Measurements from ENCODE around the gene CDCA7L. TPM values are rescaled to one million over a fixed set of nuclear protein-coding genes. Genes with fewer than 3 reads are reported as not detected.
"Not testable (repeated sequence)": the region's sequence is repeated elsewhere in the genome, so short reads cannot be mapped to it uniquely, and the experiment has no call there.

The CDCA7L gene
- polyA plus RNA-seq, 3 donors, result 48.9 to 50.8 (median 49.4) TPM

DNA sequence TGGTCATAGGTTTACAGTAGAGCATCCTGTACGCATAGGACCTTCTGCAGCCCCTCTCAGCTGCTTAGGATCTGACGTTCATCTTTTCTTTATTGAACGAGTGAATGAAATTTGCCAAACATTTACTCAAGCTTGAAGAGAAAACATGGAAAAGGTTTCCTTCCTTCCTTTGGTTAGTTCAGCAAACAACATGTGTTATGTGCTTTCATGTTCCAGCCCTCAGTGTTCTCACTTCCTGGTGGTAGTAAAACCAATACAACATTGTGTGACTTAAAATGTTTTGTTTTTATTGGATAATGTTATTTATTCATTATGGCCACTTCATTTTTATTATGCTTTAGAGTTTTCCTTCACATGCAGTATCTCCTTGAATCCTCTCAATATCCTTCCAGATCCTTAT is 1.4 kb upstream of the CDCA7L start:
- DNase-seq, result no peak

DNA sequence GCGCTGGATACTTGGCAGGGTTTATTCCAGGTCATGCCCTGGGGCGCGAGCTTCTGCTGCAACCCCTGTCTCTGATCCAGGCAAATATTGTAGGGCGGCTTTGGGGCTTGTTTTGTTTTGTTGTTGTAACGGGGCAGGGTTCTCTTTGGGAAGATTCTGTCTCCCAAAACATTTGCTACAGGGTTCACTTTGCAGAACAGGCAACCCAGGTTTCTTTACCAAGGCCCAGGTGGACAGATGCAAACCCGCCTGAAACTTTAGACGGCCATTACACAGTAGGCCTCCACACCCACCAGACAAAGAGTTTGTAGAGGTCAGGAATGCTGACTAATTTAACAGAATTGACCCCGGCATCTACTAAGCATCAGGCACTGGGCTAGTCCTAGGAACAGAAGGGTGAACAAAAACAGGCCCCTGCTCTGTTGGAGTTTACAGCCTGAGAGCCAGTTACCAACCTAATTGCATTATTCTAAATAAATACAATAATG is 567 bp upstream of the CDCA7L start:
- DNase-seq, result no peak

DNA sequence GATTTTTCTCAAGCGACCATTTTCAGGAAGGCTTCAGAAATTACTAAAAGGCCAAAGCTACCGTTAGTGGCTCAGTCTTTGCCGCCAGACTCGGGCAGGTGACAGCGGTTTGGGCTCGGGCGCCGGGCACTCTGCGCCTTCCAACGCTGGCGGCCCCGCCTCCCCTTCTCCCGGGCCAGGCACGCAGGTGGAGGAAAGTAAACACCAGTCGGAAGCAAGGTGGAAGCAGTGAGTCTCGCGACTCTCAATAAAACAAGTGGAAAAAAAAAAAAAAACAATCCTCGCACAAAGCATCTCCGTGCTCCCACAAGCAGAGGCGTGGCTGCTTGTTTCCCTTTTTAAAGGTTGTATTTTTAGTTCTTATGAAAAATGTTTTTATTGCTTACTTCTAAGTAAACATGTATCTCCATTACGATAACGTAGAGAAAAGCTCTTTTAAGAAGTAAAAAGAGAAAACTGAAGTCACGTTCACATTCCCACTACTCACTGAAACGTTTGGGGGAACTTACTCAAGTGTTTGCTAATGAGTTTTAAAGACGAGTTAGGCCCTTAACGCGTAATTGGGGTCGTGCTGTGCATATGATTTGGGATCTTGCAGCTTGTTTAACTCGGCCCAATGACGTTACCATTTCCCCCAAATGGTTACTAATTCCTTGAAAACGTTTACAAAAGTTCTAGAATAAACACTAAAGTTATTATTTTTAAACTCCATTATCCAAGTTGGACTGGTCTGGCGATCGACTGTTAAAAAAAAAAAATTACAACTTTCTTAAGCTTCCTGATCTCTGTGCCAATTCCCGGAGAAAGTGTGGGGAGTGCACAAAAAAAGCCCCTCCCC is 864 bp downstream of the CDCA7L start:
- DNase-seq, result peak; percentile 58

DNA sequence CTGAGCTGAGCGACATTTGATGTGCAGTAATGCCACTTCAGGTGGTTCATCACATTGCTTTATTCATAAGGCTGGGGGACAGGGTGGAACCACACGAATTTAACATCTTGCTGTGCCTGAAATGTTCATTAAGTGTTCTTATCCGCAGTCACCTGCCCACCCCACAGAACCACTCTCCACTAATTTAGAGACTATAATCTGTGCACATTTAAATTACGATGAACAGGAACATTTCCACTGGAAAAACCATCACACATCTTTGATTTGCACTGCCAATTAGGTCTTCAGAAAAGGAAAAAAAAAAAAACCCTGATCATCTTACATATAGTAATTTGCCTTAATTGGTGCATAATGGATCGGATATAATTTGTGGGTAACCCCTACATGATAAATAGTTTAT is 2.3 kb downstream of the CDCA7L start:
- DNase-seq, result no peak

DNA sequence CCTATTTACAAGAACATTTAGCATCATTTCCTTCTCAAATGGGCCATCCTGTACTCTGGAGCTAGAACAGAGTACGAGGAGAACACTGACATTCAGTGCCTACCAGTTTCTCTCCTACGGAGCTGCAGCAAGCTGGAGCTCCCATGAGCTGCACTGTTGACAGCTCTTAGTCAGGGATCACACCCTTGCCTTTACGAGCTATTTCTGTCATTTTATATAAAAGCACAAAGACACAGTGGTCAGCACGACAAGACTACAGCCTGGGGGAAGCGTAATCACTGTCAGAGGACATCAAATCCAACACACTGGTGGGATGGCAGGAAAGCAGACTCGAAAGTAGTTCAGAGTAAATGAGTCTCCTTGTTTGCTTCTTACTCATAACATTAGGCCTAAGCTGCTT is 2.7 kb downstream of the CDCA7L start:
- DNase-seq, result no peak

DNA sequence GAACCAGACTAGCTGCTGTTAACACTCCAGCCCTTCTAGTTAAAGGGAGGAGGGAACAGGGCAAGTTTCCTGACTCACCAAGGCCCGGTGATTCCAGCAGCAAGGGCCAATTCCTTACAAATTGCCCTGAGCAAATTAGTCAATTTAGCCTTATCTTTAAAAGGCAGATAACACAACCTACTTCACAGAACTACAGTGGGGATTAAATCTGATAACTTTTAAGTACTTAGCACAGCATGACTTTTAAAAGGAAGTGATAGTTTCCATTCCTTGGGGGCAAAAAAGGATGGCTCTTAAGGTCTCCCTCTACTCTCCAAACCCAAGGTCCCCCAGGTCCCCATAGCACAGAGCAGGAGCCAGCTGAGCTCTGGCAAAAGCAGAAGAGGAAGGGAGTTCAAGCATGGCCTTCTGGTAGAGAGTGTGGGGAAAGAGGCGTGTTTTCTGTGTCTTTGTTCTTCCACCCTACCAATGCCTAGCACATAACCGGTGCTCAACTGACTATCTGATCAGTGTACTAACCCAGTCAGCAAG is 4.0 kb downstream of the CDCA7L start:
- DNase-seq, result no peak

DNA sequence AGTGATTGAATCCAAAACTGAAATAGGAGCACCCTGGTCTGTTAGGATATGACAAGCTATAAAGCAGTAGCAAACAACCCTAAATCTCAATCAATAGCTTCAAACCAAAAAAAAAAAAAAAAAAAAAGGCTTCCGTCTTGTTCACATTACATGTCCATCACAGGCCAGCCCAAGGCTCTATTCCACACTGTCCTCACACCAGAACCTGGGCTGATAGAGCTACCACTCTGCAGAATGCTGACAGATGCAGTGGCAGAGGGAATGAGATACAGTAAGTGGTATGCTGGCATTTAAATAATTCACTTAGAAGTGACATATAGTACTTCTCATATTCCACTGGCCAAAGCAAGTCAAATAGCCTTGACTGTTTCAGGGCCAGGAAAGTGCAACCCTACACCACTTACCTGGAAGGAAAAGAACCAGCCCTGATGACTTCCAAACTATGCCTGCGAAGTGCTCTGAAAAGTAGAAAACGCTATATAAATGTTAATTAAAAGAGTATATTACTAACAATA is 5.8 kb downstream of the CDCA7L start:
- no peak for DNase-seq

DNA sequence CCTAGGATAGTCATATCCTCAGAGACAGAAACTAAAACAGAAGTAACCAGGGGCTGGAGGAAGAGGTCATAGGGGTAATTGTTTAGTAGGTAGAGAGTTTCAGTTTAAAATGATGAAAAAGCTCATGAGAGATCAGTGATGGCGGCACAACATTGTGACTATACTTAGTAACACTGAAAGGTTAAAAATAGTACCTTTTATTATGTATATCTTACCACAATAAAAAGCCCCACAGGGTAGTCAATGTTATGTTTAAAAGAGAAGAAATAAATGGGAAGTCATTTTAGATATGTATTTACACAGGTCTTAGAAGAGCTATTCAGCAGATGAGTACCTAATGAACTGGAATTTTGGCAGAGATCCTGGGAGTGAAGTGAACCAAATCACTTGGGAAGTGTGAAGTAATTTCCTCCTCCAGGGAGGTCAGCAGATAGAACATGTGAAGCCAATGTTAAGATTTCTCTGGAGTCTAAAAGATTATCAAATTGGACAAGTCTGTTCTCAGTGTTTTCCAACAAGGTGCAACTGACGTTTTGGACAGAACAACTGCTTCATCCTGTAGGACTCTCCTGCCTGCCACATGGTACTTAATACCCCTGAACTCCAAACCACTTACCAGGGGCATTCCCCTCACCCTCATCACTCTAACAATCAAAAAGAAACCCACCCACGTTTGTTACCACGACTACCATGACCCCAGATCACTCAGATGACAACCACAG is 6.4 kb downstream of the CDCA7L start:
- DNase-seq, result no peak

DNA sequence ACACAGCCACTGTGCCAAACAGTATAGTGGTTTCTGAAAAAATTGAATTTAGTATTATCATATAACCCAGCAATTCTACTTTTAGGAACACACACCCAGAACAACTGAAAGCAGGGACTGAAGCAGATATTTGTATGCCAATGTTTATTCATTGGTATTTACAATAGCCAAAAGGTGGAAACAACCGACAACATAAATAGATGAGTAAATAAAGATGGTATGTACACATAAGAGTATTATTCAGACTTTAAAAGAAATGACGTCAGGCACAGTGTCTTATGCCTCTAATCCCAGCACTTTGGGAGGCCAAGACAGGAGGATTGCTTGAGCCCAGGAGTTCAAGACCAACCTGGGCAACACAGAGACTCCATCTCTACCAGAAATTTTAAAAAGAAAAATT is 7.2 kb downstream of the CDCA7L start:
- no peak for DNase-seq

DNA sequence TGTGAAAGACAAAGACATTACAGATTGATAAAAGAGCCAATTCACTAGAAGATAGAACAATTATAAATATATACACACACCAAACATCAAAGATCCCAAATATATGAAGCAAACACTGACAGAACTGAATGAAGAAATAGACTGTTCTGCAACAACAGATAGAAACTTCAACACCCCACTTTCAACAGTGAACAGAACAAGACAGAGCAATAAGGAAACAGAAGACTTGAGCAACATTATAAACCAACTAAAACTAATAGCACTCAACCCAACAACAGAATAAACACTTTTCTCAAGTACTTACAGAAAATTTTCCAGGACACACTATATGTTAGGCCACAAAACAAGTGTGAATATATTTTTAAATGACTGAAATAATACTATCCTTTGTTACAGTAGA is 10.9 kb downstream of the CDCA7L start:
- no peak for DNase-seq

DNA sequence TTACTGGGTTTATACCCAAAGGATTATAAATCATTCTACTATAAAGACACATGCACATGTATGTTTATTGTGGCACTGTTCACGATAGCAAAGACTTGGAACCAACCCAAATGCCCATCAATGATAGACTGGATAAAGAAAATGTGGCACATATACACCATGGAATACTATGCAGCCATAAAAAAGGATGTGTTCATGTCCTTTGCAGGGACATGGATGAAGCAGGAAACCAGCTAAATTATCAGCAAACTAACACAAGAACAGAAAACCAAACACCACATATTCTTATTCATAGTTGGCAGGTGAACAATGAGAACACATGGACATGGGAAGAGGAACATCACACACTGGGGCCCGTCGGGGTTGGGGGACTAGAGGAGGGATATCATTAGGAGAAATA is 12.4 kb downstream of the CDCA7L start:
- not testable (repeated sequence) for DNase-seq

DNA sequence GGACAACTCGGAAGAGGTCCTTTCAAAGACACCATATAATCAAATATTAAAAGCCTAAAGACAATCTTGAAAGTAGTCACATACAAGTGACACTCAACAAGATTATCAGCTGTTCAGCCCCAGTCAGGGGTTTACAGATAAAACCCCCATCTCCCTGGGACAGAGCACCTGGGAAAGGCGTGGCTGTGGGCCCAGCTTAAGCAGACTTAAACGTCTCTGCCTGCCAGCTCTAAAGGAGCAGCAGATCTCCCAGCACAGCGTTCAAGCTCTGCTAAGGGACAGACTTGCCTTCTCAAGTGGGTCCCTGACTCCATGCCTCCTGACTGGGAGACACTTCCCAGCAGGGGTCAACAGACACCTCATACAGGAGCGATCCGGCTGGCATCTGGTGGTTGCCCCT is 18.0 kb downstream of the CDCA7L start:
- DNase-seq, result no peak

DNA sequence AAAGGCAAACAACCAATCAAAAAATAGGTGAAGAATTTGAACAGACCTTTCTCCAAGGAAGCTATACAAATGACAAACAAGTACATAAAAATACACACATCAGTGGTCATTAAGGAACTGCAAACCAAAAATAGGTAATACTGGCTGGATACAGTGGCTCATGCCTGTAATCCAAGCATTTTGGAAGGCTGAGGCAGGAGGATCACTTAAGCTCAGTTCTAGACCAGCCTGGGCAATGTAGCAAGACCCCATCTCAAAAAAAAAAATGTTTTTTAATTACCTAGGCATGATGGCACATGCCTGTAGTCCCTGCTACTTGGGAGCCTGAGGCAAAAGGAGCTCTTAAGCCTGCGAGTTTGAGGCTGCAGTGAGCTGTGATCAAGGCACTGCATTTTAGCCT is 19.3 kb downstream of the CDCA7L start:
- DNase-seq, result no peak

DNA sequence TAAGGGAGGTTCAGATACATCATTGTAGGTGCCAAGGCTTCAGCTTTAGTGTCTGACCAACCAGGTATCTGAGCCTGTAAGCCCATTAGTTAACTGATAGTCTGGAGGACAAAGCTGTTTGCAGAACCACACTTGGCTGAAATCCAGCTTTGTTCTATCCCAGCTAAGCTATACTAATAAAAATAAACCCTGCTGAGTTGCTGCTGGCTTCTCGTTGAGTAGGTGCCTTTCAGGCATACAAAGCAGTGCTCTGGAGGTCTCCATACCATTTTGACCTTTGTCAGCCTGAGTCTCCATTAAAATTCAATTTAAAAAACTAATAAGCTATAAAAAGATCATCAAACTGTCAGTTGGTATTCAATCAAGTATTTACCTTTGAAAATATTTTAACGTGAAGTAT is 22.0 kb downstream of the CDCA7L start:
- no peak for DNase-seq

DNA sequence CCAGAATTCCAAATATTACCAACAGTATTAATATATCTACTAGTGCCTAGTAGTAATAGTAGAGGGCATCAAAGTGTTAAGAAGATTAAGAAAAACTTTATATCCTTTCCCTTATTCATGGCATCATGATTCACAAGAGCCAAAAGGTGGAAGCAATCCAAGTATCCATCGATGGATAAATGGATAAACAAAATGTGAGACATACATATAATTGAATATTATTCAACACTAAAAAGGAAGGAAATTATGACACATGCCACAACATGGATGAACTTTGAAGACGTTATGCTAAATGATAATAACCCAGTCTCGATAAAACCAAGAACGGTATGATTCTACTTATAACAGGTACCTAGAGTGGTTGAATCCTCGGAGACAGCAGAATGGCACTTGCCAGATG is 23.1 kb downstream of the CDCA7L start:
- DNase-seq, result no peak

DNA sequence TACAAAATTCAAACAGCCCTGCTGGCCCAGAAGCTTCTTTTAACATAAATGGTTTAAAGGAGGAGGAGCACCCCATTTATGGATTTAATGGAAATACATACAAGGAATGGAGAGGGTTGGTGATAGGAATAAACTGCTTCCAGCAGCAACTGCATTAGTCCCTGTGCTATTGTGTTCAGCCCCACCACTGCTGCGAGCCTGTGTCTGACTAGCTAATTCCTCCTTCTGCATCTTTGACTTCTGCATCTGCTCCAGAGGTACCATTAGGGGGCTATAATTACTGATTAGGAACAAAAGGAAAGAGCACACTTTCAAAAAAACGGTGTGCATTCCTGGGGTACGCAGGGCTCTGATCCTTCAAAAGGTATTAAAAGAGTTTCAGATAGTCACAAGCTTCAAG is 24.8 kb downstream of the CDCA7L start:
- DNase-seq, result no peak

DNA sequence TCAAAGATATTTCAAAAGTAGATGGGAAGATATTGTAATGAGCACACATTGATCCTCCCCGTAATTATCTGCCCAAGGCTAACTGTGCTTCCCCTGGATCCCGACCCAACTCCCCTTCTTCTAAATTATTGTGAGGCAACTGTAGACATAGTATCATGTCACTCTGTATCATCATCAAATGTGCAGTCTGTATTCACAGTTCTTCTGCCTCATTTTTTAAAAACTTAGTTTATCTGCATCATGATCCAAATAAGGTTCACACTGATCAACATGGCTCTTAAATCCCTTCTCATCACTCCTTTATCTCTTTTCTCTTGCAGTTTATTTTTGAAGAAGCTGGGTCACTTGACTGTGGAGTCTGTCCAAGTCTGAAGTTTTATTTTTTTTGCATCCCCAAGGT is 27.5 kb downstream of the CDCA7L start:
- DNase-seq, result no peak

DNA sequence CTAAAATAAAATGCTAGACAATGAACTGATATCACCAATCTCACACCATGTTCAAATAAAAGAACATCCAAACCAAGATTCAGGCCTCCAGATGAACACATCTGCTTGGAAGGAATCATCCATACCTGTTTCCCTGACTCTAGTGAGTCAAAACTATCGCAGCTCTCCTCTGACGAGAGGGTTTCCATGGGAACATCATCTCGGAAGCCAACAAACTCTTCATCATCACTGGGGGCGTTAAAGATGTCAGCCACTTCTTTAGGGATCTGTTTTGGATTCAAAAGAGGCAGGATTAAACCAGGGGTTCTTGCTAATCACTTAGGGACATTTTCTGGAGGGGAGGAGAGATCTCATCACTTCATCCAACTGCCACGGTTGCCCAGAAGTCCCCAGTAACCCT is 29.1 kb downstream of the CDCA7L start:
- DNase-seq, result no peak

DNA sequence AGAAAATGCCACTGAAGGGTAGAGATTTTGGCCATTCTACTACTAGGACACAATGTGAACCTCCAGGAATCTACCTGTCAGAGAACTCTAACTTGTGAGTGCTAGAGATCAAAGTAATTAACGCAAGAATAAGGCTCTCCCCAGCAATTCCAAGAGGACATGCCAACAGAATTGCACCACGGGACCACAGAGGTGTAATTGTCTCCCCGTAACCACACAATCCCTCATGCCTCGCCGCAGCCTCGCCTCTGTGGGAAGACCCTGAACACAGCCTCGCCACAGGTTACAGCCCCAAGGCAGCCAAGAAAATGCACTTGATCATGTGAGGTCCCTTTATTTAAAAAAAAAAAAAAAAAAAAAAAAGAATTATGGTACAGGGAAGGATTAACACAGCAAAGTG is 29.5 kb downstream of the CDCA7L start:
- no peak for DNase-seq

DNA sequence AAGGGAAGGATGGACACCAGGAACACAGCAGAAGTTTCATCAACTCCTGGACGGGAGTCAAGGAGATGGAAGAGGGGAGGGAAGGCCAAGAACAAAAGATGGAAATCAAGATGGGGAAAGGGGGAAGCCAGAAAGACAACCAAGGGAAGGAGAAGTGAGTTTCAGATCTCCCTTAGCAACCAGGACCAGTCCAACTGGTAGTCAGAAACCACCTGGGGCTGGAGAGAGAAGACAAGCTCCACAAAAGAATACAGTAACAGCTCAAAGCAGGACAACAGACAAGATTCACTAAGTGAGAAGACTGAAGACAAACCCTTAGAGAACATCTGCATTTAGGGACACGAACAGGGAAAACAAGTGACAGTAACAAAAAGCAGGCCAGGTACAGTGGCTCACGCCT is 30.6 kb downstream of the CDCA7L start:
- DNase-seq, result no peak

DNA sequence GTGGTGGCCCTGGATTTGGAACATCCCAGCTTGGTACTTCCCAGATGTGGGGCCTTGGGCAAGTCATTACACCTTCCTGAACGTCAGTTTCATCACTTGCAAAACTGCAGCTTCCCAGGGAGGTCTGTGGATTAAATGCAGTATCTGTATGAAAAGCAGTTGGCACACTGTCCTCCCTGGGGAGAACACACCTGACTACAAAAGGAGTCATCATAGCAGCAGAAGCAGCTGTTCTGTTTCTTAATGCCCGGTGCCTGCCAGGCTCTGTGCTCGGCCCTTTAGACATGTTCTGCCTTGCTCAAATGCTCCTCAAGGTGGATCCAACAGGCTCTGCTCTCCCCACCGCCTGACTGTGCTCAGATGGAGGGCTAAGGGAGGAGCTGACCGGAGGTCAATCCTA is 31.0 kb downstream of the CDCA7L start:
- no peak for DNase-seq

DNA sequence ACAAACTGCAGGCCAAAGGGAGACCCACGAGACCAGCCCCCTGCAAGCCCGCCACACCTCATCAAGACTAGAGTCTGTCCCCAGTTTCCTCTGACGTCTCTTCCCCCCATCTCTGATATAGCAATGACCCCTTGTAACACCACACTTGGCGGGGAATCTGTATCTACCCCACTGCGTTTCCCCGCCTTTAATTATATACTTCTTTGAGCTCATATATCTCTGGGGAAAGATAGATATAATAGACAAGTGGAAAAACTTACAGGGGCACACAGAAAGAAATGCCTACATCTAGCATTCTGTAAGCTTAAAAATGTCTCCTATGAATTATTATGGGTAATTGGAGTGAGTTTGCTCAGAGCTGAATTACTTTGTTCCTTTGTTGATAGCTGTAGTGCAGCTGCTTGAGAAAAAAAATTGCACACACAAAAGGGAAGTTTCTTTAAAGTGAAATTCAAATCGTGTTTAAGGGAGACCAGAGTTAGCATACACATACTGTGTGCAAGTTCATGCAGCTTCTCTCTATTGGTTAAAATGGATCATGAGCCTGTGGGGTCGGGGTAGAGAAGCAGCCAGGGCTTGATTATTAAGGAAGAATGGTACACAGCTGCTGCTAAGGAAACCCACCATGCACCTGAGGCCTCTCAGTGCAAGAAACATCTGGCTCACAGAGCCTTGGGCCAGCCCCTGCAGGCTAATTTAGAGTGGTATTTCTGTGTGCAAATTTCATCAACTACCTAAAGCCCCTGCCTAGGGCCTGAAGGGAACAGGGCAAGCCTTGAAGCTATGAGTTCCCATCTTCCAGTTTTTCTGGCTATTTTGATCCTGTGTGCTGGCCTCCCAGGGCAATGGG is 32.5 kb downstream of the CDCA7L start:
- DNase-seq, result no peak

Measured in renal pelvis (tissue), 4 donors.